WI38 (cell line): ENCODE results near the gene ZNF835.

Experiments
- H3K4me3 ChIP-seq: 2 replicates; pipeline ENCODE4 v1.5.1; 2011; ENCODE audit warnings: low read depth, mild to moderate bottlenecking, control low read depth, low read length
- TF ChIP-seq, protein P1 (sequence below): IDR thresholded peaks from 2 replicates; pipeline ENCODE4 v1.5.1; 2012; ENCODE audit warnings: low read depth, mild to moderate bottlenecking, control low read depth, low read length

ZNF835 gene

DNA sequence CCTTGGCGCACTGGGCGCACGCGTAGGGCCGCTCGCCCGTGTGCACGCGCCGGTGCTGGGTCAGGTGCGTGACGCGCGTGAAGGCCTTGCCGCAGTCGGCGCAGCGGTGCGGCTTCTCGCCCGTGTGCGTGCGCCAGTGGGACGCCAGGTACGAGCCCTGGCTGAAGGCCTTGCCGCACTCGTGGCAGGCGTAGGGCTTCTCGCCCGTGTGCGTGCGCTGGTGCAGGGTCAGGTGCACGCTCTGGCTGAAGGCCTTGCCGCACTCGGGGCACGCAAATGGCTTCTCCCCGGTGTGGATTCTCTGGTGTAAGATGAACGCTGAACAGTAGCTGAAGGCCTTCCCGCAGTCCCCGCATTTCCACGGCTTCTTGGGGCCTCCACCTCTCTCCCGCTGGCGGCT is 7.0 kb downstream of the ZNF835 start:
- TF ChIP-seq, protein P1, sequence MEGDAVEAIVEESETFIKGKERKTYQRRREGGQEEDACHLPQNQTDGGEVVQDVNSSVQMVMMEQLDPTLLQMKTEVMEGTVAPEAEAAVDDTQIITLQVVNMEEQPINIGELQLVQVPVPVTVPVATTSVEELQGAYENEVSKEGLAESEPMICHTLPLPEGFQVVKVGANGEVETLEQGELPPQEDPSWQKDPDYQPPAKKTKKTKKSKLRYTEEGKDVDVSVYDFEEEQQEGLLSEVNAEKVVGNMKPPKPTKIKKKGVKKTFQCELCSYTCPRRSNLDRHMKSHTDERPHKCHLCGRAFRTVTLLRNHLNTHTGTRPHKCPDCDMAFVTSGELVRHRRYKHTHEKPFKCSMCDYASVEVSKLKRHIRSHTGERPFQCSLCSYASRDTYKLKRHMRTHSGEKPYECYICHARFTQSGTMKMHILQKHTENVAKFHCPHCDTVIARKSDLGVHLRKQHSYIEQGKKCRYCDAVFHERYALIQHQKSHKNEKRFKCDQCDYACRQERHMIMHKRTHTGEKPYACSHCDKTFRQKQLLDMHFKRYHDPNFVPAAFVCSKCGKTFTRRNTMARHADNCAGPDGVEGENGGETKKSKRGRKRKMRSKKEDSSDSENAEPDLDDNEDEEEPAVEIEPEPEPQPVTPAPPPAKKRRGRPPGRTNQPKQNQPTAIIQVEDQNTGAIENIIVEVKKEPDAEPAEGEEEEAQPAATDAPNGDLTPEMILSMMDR, result no peak
- no peak overlapping the region for H3K4me3 ChIP-seq

DNA sequence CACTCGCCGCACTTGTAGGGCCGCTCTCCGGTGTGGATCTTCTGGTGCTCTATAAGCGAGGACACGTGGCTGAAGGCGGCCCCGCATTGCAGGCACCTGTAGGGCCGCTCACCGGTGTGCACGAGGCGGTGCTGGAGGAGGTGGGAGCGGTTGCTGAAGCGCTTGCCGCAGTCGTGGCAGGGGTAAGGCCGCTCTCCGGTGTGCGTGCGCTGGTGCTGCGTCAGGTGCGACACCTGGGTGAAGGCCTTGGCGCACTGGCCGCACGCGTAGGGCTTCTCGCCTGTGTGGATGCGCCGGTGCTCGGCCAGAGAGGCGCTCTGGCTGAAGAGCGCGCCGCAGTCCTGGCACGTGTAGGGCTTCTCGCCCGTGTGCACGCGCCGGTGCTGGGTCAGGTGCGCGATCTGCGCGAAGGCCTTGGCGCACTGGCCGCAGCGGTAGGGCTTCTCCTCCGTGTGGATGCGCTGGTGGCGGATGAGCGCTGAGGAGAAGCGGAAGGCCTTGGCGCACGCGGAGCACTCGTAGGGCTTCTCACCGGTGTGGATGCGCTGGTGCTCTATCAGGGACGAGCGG is 7.5 kb downstream of the ZNF835 start:
- TF ChIP-seq, protein P1, result no peak
- H3K4me3 ChIP-seq, result no peak overlapping the region

DNA sequence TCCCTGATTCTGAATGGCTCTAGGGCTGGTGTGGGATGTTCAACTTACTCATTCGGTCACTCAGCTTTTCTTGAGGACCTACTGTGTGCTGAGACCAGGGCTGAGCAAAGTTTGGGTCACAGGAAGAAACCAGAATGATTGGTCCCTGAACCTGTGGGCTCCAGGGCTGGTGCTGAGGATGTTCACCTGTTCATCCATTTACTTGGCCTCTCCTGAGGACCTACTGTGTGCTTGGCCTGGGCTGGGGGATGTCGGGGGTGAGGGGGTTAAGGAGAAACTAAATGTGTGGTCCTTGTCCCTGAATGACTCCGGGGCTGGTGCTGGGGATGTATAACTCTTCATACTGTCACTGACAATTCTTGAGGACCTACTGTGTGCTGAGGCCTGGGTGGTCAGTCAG is 10.3 kb downstream of the ZNF835 start:
- TF ChIP-seq, protein P1, result no peak
- H3K4me3 ChIP-seq, result no peak overlapping the region

DNA sequence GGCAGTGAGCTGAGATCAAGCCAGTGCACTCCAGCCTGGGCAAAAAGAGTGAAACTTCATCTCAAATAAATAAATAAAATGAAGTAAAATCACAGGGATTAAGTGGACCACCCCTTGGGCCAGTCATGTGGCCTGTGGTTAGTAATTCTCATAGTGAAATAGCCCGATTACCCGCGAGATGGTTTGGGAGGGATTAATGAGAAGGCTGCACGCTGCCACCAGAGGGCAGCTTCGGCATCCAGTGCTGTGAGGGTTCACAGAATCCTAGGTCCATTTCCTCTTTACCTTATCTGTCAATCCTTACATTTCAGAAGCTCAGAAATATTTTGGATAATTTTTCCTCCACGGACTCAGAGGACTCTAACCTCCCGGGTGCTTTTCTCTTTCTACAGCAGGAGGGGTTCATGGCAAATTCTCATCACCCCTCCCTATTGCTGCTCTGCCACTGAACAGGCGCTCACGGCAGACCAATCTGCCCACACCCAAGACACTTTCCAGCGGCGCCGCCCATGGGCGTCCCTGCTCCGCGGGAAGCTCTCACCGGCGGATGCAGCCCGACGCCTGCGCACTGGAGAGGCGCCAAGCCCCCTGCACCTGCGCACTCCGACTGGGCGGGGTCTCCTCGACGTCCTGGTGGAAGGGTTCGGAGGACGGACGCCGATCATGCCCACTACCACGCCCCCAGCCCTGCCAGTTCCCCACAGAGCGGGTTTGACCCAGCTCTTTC is 11.0 kb downstream of the ZNF835 start:
- no peak overlapping the region for H3K4me3 ChIP-seq
- TF ChIP-seq, protein P1, result no peak

DNA sequence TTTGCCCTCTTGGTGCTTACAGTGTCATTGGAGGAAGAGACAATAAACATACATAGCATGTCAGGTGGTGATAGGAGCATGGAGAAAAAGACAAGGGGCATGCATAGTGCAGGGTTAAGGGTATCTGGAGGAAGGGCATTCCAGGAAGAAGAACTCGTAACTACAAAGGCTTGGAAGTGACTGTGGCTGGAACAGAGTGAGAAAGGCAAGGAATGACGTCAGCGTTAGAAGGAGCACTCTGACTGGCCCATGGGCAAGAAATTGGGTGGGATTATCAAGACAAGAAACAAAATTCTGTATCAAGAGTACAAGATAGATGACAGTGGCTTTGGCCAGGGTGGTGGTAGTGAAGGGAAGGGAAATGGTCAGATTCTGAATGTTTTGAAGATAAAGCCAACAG is 17.4 kb downstream of the ZNF835 start:
- H3K4me3 ChIP-seq, result no peak overlapping the region
- TF ChIP-seq, protein P1, result no peak

DNA sequence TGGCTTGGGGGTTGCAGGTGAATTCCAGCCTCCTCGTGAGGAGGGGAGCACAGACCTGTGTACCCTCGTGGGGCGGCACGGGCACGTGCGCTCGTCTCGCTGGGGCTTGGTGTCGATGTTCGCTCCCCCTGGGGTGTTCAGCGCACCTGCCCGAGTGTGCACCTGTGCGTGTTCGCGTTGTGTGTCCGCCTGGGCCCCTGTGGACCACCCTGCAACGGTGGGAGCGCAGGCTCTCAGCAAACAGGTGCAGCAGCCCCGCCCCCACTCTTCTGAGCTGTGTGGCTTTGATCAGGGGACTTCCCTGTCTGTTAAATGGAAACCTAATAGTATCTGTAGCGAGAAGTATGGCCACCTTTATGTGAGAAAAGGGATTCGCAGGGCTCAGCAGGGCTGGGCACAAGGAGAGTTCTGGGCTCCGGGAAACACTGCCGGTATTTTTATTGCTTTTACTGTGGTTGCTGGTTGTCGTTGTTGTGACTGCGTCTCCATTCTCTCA is 28.0 kb downstream of the ZNF835 start:
- H3K4me3 ChIP-seq, result no peak overlapping the region

More for the DNA sequence above, 28.0 kb downstream of the ZNF835 start:
- TF ChIP-seq, protein P1, result no peak
